HK-2 (cell line): ENCODE results near the gene TMEM192.
"Not testable (repeated sequence)": the region's sequence is repeated elsewhere in the genome, so short reads cannot be mapped to it uniquely, and the experiment has no call there.

Source experiments
- DNase-seq: peaks from one replicate; pipeline ENCODE4 v3.0.0-alpha.2; 2018; ENCODE audit not compliant: unreplicated experiment

Gene TMEM192

GRCh38 chr4:165092187-165092586 is 20.5 kb downstream of the TMEM192 start:
- DNase-seq = not testable (repeated sequence)

- DNase-seq = no peak
These were observed 24.3 kb downstream of the TMEM192 start for GRCh38 chr4:165088366-165088765.

- DNase-seq = no peak
These were observed 26.7 kb downstream of the TMEM192 start for GRCh38 chr4:165085946-165086345.

- DNase-seq = not testable (repeated sequence)
These were observed 27.9 kb downstream of the TMEM192 start for GRCh38 chr4:165084787-165085186.

GRCh38 chr4:165079476-165079875 is 33.2 kb downstream of the TMEM192 start:
- peak; percentile 35 for DNase-seq

GRCh38 chr4:165077034-165077578 is 35.6 kb downstream of the TMEM192 start:
- no peak for DNase-seq

GRCh38 chr4:165073346-165073745 is 39.3 kb downstream of the TMEM192 start:
- DNase-seq = not testable (repeated sequence)

- DNase-seq = no peak
These were observed 42.1 kb downstream of the TMEM192 start for GRCh38 chr4:165070560-165070959.

GRCh38 chr4:165060938-165061337 is 51.7 kb downstream of the TMEM192 start:
- DNase-seq = no peak

- DNase-seq = no peak
These were observed 53.3 kb downstream of the TMEM192 start for GRCh38 chr4:165059386-165059785.

GRCh38 chr4:165058666-165059065 is 54.0 kb downstream of the TMEM192 start:
- no peak for DNase-seq

GRCh38 chr4:165055601-165056000 is 57.1 kb downstream of the TMEM192 start:
- no peak for DNase-seq

GRCh38 chr4:165053645-165054044 is 59.0 kb downstream of the TMEM192 start, which contains the start of gene TRIM75:
Gene TRIM75, plus strand, starts transcription at chr4:165053866. Its CDS starts 5,282 bp downstream, at chr4:165059148.
- DNase-seq = no peak

GRCh38 chr4:165052627-165053026 is 60.0 kb downstream of the TMEM192 start:
- no peak for DNase-seq

- no peak for DNase-seq
These were observed 64.5 kb downstream of the TMEM192 start for GRCh38 chr4:165048170-165048569.

GRCh38 chr4:165031436-165032211 is 81.0 kb downstream of the TMEM192 start, which contains the start of gene TRIM60:
Gene TRIM60, plus strand, starts transcription at chr4:165031999. Its CDS starts 8,074 bp downstream, at chr4:165040073.
- DNase-seq = no peak

- DNase-seq = no peak
These were observed 84.8 kb downstream of the TMEM192 start for GRCh38 chr4:165027762-165028402.

GRCh38 chr4:165025782-165026181 is 86.9 kb downstream of the TMEM192 start:
- DNase-seq = not testable (repeated sequence)
